ENCODE results near the gene TRABD2B. TPM values are rescaled to one million over a fixed set of nuclear protein-coding genes. Genes with fewer than 3 reads are reported as not detected.

The TRABD2B gene
- total and polyA plus RNA-seq, 2 of the 13 experiments (the other 11 are each of a cell fraction or from before 2014, with no cell fraction given) = 0.04 TPM; not detected in 1

GRCh38 chr1:47819574-47819888 lies 177.7 kb downstream of the TRABD2B start (continued):
- TF ChIP-seq ZNF296 (CRISPR knock-in tag; conservative IDR thresholded peaks at IDR 0.05) = no peak
- TF ChIP-seq ZBTB2 (CRISPR knock-in tag; IDR thresholded peaks at IDR 0.05; ENCODE audit: low read depth) = no peak
- peak; percentile 97 for TF ChIP-seq MED1 (CRISPR knock-in tag; IDR thresholded peaks at IDR 0.05)
- TF ChIP-seq GATAD2A (CRISPR knock-in tag; IDR thresholded peaks at IDR 0.05) = peak; percentile 57; the same call in 1 of the 2 replicates
- TF ChIP-seq KAT8 (CRISPR knock-in tag; IDR thresholded peaks at IDR 0.05) = 0 out of 2 replicates have a peak, but pooled peaks have one; percentile 32
- TF ChIP-seq ZNF761 (CRISPR knock-in tag; conservative IDR thresholded peaks at IDR 0.05) = no peak
- TF ChIP-seq FOXP4 (CRISPR knock-in tag; IDR thresholded peaks at IDR 0.05) = peak; percentile 82
- no peak for TF ChIP-seq ZNF354B (CRISPR knock-in tag; IDR thresholded peaks at IDR 0.05)
- no peak for TF ChIP-seq SMARCE1 (IDR thresholded peaks at IDR 0.05; ENCODE audit: borderline replicate concordance)
- TF ChIP-seq CBX1 (IDR thresholded peaks at IDR 0.05; ENCODE audit: low read depth) = peak; percentile 87
- TF ChIP-seq MZF1 (CRISPR knock-in tag; IDR thresholded peaks at IDR 0.05; ENCODE audit: borderline replicate concordance) = no peak
- no peak for TF ChIP-seq KDM4B (CRISPR knock-in tag; IDR thresholded peaks at IDR 0.05)
- TF ChIP-seq SMAD1 (CRISPR knock-in tag; IDR thresholded peaks at IDR 0.05; ENCODE audit: borderline replicate concordance, low read depth) = no peak
- no peak for TF ChIP-seq PHB2 (IDR thresholded peaks at IDR 0.05; ENCODE audit: partially characterized antibody)
- TF ChIP-seq KDM5A (IDR thresholded peaks at IDR 0.05; ENCODE audit: borderline replicate concordance, low read length) = no peak
- no peak for TF ChIP-seq CSRNP1 (CRISPR knock-in tag; IDR thresholded peaks at IDR 0.05)
- 0 out of 2 replicates have a peak, but pooled peaks have one; percentile 65 for TF ChIP-seq ZNF512B (CRISPR knock-in tag; IDR thresholded peaks at IDR 0.05; ENCODE audit: borderline replicate concordance)
- TF ChIP-seq ZNF17 (CRISPR knock-in tag; IDR thresholded peaks at IDR 0.05) = no peak
- no peak for TF ChIP-seq ZNF235 (CRISPR knock-in tag; IDR thresholded peaks at IDR 0.05; ENCODE audit: borderline replicate concordance)
- no peak for TF ChIP-seq ZNF768 (CRISPR knock-in tag; IDR thresholded peaks at IDR 0.05)
- TF ChIP-seq REL (CRISPR knock-in tag; conservative IDR thresholded peaks at IDR 0.05) = no peak
- TF ChIP-seq CENPBD1 (CRISPR knock-in tag; IDR thresholded peaks at IDR 0.05; ENCODE audit: borderline replicate concordance, low read depth) = no peak
- 0 out of 2 replicates have a peak, but pooled peaks have one; percentile 3 for TF ChIP-seq SMYD3 (CRISPR knock-in tag; IDR thresholded peaks at IDR 0.05)
- TF ChIP-seq ZNF788 (CRISPR knock-in tag; IDR thresholded peaks at IDR 0.05; ENCODE audit: borderline replicate concordance) = peak; percentile 77; the same call in 1 of the 2 replicates
